Prostate gland (tissue), 2 donors: ENCODE data around the gene CPED1. TPM values are rescaled to one million over a fixed set of nuclear protein-coding genes. Genes with fewer than 3 reads are reported as not detected.
"Not testable (repeated sequence)": the region's sequence is repeated elsewhere in the genome, so short reads cannot be mapped to it uniquely, and the experiment has no call there.

Experiments
- DNase-seq: peaks from one replicate; pipeline ENCODE4 v3.0.0-alpha.2; 2019; ENCODE audit warnings: low spot score
- H3K27ac ChIP-seq, 2 donors: fragments of 200-600 bp; sonication (generic); 2 replicates each; pipeline ENCODE4 v1.5.1; 2017 to 2019
- H3K27me3 ChIP-seq: fragments of 200-600 bp; sonication (generic); replicated peaks from 2 replicates; pipeline ENCODE4 v1.5.1; 2019; ENCODE audit not compliant: insufficient read depth
- H3K36me3 ChIP-seq, 2 donors: fragments of 200-600 bp; sonication (generic); 1 replicate in 1 of 2; 2 replicates in 1 of 2; pipeline versions ENCODE4 v1.5.1 to v1.8.1; 2017 to 2019
- H3K4me1 ChIP-seq: fragments of 200-600 bp; sonication (generic); replicated peaks from 2 replicates; pipeline ENCODE4 v1.5.1; 2019
- H3K4me3 ChIP-seq, 2 donors: fragments of 200-600 bp; sonication (generic); 2 replicates each; pipeline ENCODE4 v1.5.1; 2017 to 2019
- H3K9me3 ChIP-seq: fragments of 200-600 bp; sonication (generic); 2 replicates; pipeline ENCODE4 v1.5.1; 2017
- CTCF ChIP-seq, 4 experiments: fragments of 200-600 bp in 2 of 4; fragments of 450-650 bp in 2 of 4; sonication (generic) in 2 of 4; IDR thresholded peaks; 1 replicate in 3 of 4; 2 replicates in 1 of 4; pipeline ENCODE4 v1.5.1; 2016 to 2019; ENCODE audit warnings: antibody characterized with exemption in 4 of 4, mild to moderate bottlenecking in 2 of 4, moderate library complexity in 2 of 4
- POLR2A ChIP-seq: fragments of 450-650 bp; IDR thresholded peaks from one replicate; pipeline ENCODE4 v1.6.1; 2016; ENCODE audit warnings: antibody characterized with exemption, mild to moderate bottlenecking
- POLR2AphosphoS5 ChIP-seq: sonication (generic); formaldehyde crosslinking; IDR thresholded peaks from one replicate; pipeline ENCODE4 v1.6.1; 2017; ENCODE audit warnings: antibody characterized with exemption
- whole genome bisulfite sequencing: methylation state at CpG from one replicate; pipeline ENCODE4 v1.1.5; 2018; 5-methylcytosine and 5-hydroxymethylcytosine counted together
- intact Hi-C: fragments of 100-400 bp; cut with DNase I; formaldehyde crosslinking; loops from one replicate; pipeline ENCODE4 v1.14.2; 2022
- total RNA-seq, 2 donors: library from RNA; depleted of rRNA; stranded (reverse); fragments of >200 nt; gene quantifications; one replicate each; pipeline ENCODE4 v1.1.0, GENCODE V29; 2016

The CPED1 gene
- total RNA-seq, 2 donors from 2014 or later: 10.7 to 23.3 TPM

GRCh38 chr7:121029302-121029701 is 40.8 kb downstream of the CPED1 start:
- H3K4me3 ChIP-seq: no peak overlapping the region
- H3K9me3 ChIP-seq: no peaks in the 10 kb centered on the region
- TF ChIP-seq CTCF (IDR thresholded peaks at IDR 0.05): no peak
- TF ChIP-seq POLR2A: no peak
- TF ChIP-seq POLR2AphosphoS5: no peak
- no peak overlapping the region for H3K27ac ChIP-seq
- intact Hi-C loops: no loop called here
- WGBS: 82% methylated on average over 1 of the region's 1 CpG
- no peaks in the 10 kb centered on the region for H3K4me1 ChIP-seq
- no peaks in the 10 kb centered on the region for H3K27me3 ChIP-seq
- no peaks in the 10 kb centered on the region for H3K36me3 ChIP-seq
- no peak for DNase-seq

DNA sequence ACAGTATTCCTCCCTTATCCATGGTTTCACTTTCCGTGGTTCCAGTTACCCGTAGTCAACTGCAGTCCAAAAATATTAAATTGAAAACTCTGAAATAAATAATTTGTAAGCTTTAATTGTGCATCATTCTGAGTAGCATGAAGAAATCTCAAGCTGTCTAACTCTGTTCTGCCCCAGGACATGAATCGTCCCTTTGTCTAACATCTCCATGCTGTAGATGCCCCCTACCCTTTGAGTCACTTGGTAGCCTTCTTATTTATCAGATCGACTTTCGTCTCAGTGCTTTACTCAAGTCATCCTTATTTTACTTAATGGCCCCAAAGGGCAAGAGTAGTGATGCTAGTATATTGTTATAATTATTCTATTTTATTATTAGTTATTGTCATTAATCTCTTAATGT is 41.8 kb downstream of the CPED1 start:
- intact Hi-C loops: no loop called here

DNA sequence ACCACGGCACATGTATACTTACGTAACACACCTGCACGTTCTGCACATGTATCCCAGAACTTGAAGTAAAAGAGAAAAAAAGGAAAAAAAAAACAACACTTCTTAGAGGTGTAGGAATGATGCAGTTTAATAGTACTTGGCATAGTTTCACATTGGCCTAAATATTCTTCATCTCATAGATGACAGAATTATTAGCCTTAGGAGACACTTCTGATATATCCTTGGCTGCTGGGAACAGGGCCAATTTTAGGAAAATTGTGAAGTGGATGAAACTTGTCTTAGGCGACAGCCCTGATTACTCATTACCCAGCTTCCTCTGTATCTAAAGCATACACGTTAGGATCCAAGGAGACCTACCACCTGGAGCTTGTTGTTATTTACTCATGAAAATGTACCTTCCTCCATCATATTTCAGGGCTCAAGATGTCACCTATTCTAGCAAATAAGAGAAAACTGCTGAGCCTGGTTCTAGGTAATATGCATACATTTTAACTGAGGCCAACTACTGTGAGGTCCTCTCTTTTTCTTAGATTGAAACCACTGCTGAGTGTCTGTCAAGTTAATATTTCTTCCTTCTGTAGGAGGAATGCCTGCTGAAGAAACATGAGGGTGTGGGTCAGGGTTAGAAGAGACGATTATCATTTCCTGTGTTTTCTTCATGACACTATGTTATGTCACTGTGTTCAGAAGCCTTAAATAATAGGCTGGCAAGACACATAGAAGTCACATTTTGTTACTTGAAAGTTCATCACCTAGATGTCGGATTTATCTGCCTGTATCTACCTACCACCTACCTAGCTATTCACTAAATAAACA is 44.3 kb downstream of the CPED1 start:
- Histone ChIP-seq H3K4me1 (no peaks in the 10 kb centered on the region), H3K27ac (no peak overlapping the region), H3K4me3 (no peak overlapping the region), H3K36me3 (no peaks in the 10 kb centered on the region), H3K9me3 (no peaks in the 10 kb centered on the region), H3K27me3 (no peaks in the 10 kb centered on the region)
- intact Hi-C loops: no loop called here
- 52% methylated on average over 7 of the region's 7 CpGs for WGBS
- no peak for TF ChIP-seq POLR2AphosphoS5
- DNase-seq: no peak

More for the DNA sequence above, 41.8 kb downstream of the CPED1 start:
- Histone ChIP-seq H3K9me3 (no peaks in the 10 kb centered on the region), H3K4me3 (no peak overlapping the region), H3K27me3 (no peaks in the 10 kb centered on the region), H3K36me3 (no peaks in the 10 kb centered on the region), H3K27ac (no peak overlapping the region), H3K4me1 (no peaks in the 10 kb centered on the region)
- TF ChIP-seq CTCF (IDR thresholded peaks at IDR 0.05): no peak
- TF ChIP-seq POLR2AphosphoS5: no peak
- no peak for TF ChIP-seq POLR2A
- DNase-seq: no peak
- 93% methylated on average over 5 of the region's 5 CpGs for WGBS

- Histone ChIP-seq H3K27me3 (no peaks in the 10 kb centered on the region), H3K4me1 (no peaks in the 10 kb centered on the region), H3K27ac (no peak overlapping the region), H3K36me3 (no peaks in the 10 kb centered on the region), H3K9me3 (no peaks in the 10 kb centered on the region), H3K4me3 (no peak overlapping the region)
- intact Hi-C loops: no loop called here
- DNase-seq: no peak
- TF ChIP-seq POLR2A (no peak), CTCF (IDR thresholded peaks at IDR 0.05) (no peak), POLR2AphosphoS5 (no peak)
These were observed 46.4 kb downstream of the CPED1 start for GRCh38 chr7:121034929-121035328.

GRCh38 chr7:121036776-121037175 is 48.3 kb downstream of the CPED1 start:
- H3K9me3 ChIP-seq, H3K27ac ChIP-seq, intact Hi-C loops, H3K4me3 ChIP-seq, H3K36me3 ChIP-seq, H3K27me3 ChIP-seq, H3K4me1 ChIP-seq, DNase-seq: not testable (repeated sequence)

DNA sequence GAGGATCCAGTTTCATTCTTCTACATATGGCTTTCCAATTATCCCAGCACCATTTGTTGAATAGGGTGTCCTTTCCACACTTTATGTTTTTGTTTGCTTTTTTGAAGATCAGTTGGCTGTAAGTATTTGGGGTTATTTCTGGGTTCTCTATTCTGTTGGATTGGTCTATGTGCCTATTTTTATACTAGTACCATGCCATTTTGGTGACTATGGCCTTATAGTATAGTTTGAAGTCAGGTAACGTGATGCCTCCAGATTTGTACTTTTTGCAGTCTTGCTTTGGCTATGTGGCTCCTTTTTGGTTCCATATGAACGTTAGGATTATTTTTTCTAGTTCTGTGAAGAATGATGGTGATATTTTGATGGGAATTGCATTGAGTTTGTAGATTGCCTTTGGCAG is 48.8 kb downstream of the CPED1 start:
- DNase-seq, H3K27ac ChIP-seq, H3K27me3 ChIP-seq, H3K9me3 ChIP-seq, H3K4me1 ChIP-seq, intact Hi-C loops, H3K4me3 ChIP-seq, H3K36me3 ChIP-seq: not testable (repeated sequence)
- WGBS: 96% methylated on average over 2 of the region's 2 CpGs
